H9 (cell line): ENCODE results near the gene ZSWIM4. TPM values are rescaled to one million over a fixed set of nuclear protein-coding genes. Genes with fewer than 3 reads are reported as not detected.

Experiments used
- DNase-seq: peaks from one replicate; pipeline ENCODE4 v3.0.0-alpha.2; 2017
- H2AFZ ChIP-seq: one replicate; pipeline ENCODE4 v1.6.1; 2013; ENCODE audit warnings: mild to moderate bottlenecking, low read length, control low read depth, moderate library complexity
- H2AK5ac ChIP-seq: 2 replicates; pipeline ENCODE4 v1.6.1; 2013; ENCODE audit warnings: low read length, control low read depth, mixed read lengths; ENCODE audit not compliant: insufficient read length
- H2BK120ac ChIP-seq: one replicate; pipeline ENCODE4 v1.6.1; 2013; ENCODE audit warnings: low read depth, mild to moderate bottlenecking, low read length, control low read depth, inconsistent platforms; ENCODE audit not compliant: poor library complexity, severe bottlenecking
- H2BK12ac ChIP-seq: 2 replicates; pipeline ENCODE4 v1.6.1; 2013; ENCODE audit warnings: low read length, control low read depth, mixed read lengths, low read depth; ENCODE audit not compliant: insufficient read length
- H2BK15ac ChIP-seq: 2 replicates; pipeline ENCODE4 v1.6.1; 2013; ENCODE audit warnings: low read depth, low read length, control low read depth
- H2BK20ac ChIP-seq: one replicate; pipeline ENCODE4 v1.6.1; 2013; ENCODE audit warnings: low read depth, mild to moderate bottlenecking, low read length, control low read depth, inconsistent platforms; ENCODE audit not compliant: poor library complexity, severe bottlenecking
- H2BK5ac ChIP-seq: 2 replicates; pipeline ENCODE4 v1.6.1; 2013; ENCODE audit warnings: low read length, control low read depth, mixed read lengths; ENCODE audit not compliant: insufficient read length
- H3K14ac ChIP-seq: 2 replicates; pipeline ENCODE4 v1.6.1; 2013; ENCODE audit warnings: low read length, control low read depth; ENCODE audit not compliant: insufficient read depth
- H3K18ac ChIP-seq: 2 replicates; pipeline ENCODE4 v1.6.1; 2013; ENCODE audit warnings: low read depth, mild to moderate bottlenecking, mixed read lengths, low read length, control low read depth; ENCODE audit not compliant: insufficient read length
- H3K23ac ChIP-seq: 2 replicates; pipeline ENCODE4 v1.6.1; 2013; ENCODE audit warnings: low read length, control low read depth, mixed read lengths, low read depth; ENCODE audit not compliant: insufficient read length
- H3K23me2 ChIP-seq: 2 replicates; pipeline ENCODE4 v1.6.1; 2013; ENCODE audit warnings: low read depth, mild to moderate bottlenecking, mixed read lengths, low read length, control low read depth; ENCODE audit not compliant: insufficient read length, poor library complexity, severe bottlenecking
- H3K27ac ChIP-seq: 2 replicates; pipeline ENCODE4 v1.5.1; 2013; ENCODE audit warnings: low read length, control low read depth, mixed read lengths, low read depth; ENCODE audit not compliant: insufficient read length
- H3K27me3 ChIP-seq: 2 replicates; pipeline ENCODE4 v1.6.1; 2013; ENCODE audit warnings: low read length, control low read depth, inconsistent platforms; ENCODE audit not compliant: insufficient read depth
- H3K4ac ChIP-seq: 2 replicates; pipeline ENCODE4 v1.6.1; 2013; ENCODE audit warnings: low read depth, mild to moderate bottlenecking, control low read depth, inconsistent platforms, low read length, moderate library complexity
- H3K4me1 ChIP-seq: 2 replicates; pipeline ENCODE4 v1.6.1; 2013; ENCODE audit warnings: low read length, control low read depth, inconsistent platforms; ENCODE audit not compliant: insufficient read depth
- H3K4me2 ChIP-seq: 2 replicates; pipeline ENCODE4 v1.6.1; 2013; ENCODE audit warnings: low read length, control low read depth, mixed read lengths; ENCODE audit not compliant: insufficient read length, insufficient read depth
- H3K56ac ChIP-seq: 2 replicates; pipeline ENCODE4 v1.6.1; 2013; ENCODE audit warnings: low read depth, mild to moderate bottlenecking, mixed read lengths, low read length, control low read depth; ENCODE audit not compliant: insufficient read length
- H3K79me1 ChIP-seq: 2 replicates; pipeline ENCODE4 v1.6.1; 2013; ENCODE audit warnings: low read depth, mild to moderate bottlenecking, moderate library complexity, low read length, control low read depth, inconsistent platforms; ENCODE audit not compliant: insufficient read depth, poor library complexity, severe bottlenecking
- H3K79me2 ChIP-seq: 2 replicates; pipeline ENCODE4 v1.6.1; 2013; ENCODE audit warnings: low read length, control low read depth, inconsistent platforms; ENCODE audit not compliant: insufficient read depth
- H3K9ac ChIP-seq: 2 replicates; pipeline ENCODE4 v1.6.1; 2013; ENCODE audit warnings: low read length, control low read depth, mixed read lengths; ENCODE audit not compliant: insufficient read length; ENCODE audit errors: extremely low read depth
- H3K9me3 ChIP-seq: one replicate; pipeline ENCODE4 v1.6.1; 2013; ENCODE audit warnings: low read depth, low read length, inconsistent platforms; ENCODE audit not compliant: control insufficient read depth
- H3T11ph ChIP-seq: one replicate; pipeline ENCODE4 v1.6.1; 2013; ENCODE audit warnings: mild to moderate bottlenecking, low read length, control low read depth, inconsistent platforms
- H4K20me1 ChIP-seq: one replicate; pipeline ENCODE4 v1.6.1; 2013; ENCODE audit not compliant: control insufficient read depth, insufficient read length, insufficient read depth
- H4K5ac ChIP-seq: 2 replicates; pipeline ENCODE4 v1.6.1; 2013; ENCODE audit warnings: low read depth, mild to moderate bottlenecking, mixed read lengths, low read length, control low read depth; ENCODE audit not compliant: insufficient read length
- H4K8ac ChIP-seq: replicated peaks from 2 replicates; pipeline ENCODE4 v1.6.1; 2013; ENCODE audit warnings: low read length, control low read depth, mixed read lengths, low read depth; ENCODE audit not compliant: insufficient read length
- H4K91ac ChIP-seq: 2 replicates; pipeline ENCODE4 v1.6.1; 2013; ENCODE audit warnings: low read depth, mild to moderate bottlenecking, moderate library complexity, mixed read lengths, low read length, control low read depth; ENCODE audit not compliant: insufficient read length
- H3K27ac Mint-ChIP-seq, 3 experiments: 2 replicates in 2 of 3; 3 replicates in 1 of 3; pipeline ENCODE4 v1.8.0; 2020 to 2021; ENCODE audit warnings: mixed read lengths in 3 of 3, mild to moderate bottlenecking in 1 of 3, moderate library complexity in 1 of 3
- H3K27me3 Mint-ChIP-seq: 2 replicates; pipeline ENCODE4 v1.8.0; 2021; ENCODE audit warnings: low read depth, mild to moderate bottlenecking, moderate library complexity, mixed read lengths
- H3K36me3 Mint-ChIP-seq, 3 experiments: 2 replicates in 2 of 3; 3 replicates in 1 of 3; pipeline ENCODE4 v1.8.0; 2020 to 2021; ENCODE audit warnings: low read depth in 3 of 3, mixed read lengths in 3 of 3; ENCODE audit not compliant: insufficient read depth in 1 of 3
- H3K4me1 Mint-ChIP-seq, 2 experiments: 2 replicates each; pipeline ENCODE4 v1.8.0; 2020; ENCODE audit warnings: mixed read lengths in 2 of 2
- H3K4me3 Mint-ChIP-seq, 2 experiments: 2 replicates in 1 of 2; 3 replicates in 1 of 2; pipeline ENCODE4 v1.8.0; 2020 to 2021; ENCODE audit warnings: mild to moderate bottlenecking in 2 of 2, mixed read lengths in 2 of 2, moderate library complexity in 1 of 2
- H3K9me3 Mint-ChIP-seq, 2 experiments: 2 replicates in 1 of 2; 3 replicates in 1 of 2; pipeline ENCODE4 v1.8.0; 2020; ENCODE audit warnings: mild to moderate bottlenecking in 2 of 2, mixed read lengths in 2 of 2, moderate library complexity in 1 of 2
- CTCF ChIP-seq: fragments of 200-600 bp; sonication (generic); conservative IDR thresholded peaks from 3 replicates; pipeline ENCODE4 v1.8.0; 2021; ENCODE audit warnings: antibody characterized with exemption, mild to moderate bottlenecking
- WGBS: extraction: QIAGEN DNeasy Blood & Tissue Kit; methylation state at CpG from one replicate; pipeline ENCODE4 v1.1.7; 2013; ENCODE audit warnings: missing lambda C conversion rate, low lambda C conversion rate, mixed read lengths; ENCODE audit not compliant: insufficient read length; ENCODE audit errors: extremely low coverage; 5-methylcytosine and 5-hydroxymethylcytosine counted together
- total RNA-seq: library from RNA; stranded (reverse); gene quantifications from 2 replicates; pipeline ENCODE4 v1.2.1, GENCODE V29; 2021

Gene ZSWIM4
- total RNA-seq, 1 experiment from 2014 or later, result 50.7 TPM

- no peak overlapping the region for H3K27ac ChIP-seq
- peaks cover 4% of the 10 kb centered on the region for H3K23me2 ChIP-seq
- H3K79me1 ChIP-seq, result no peaks in the 10 kb centered on the region
- no peak overlapping the region for H3K9ac ChIP-seq
- no peaks in the 10 kb centered on the region for H3K9me3 ChIP-seq
- no CpG with 5 or more reads among the region's 19 CpGs for WGBS
- H3T11ph ChIP-seq, result no peak overlapping the region
- H3K79me2 ChIP-seq, result no peaks in the 10 kb centered on the region
- no peaks in the 10 kb centered on the region for H4K20me1 ChIP-seq
- no peak overlapping the region for H2AFZ ChIP-seq
- no peak overlapping the region for H2AK5ac ChIP-seq
- H3K56ac ChIP-seq, result no peak overlapping the region
- H2BK15ac ChIP-seq, result no peak overlapping the region
- H3K4me3 Mint-ChIP-seq, result no peak overlapping the region
- H4K8ac ChIP-seq, result no peak overlapping the region
- H4K91ac ChIP-seq, result no peak overlapping the region
- no peaks in the 10 kb centered on the region for H3K9me3 Mint-ChIP-seq
- no peak overlapping the region for H3K14ac ChIP-seq
- H2BK5ac ChIP-seq, result no peak overlapping the region
- H3K36me3 Mint-ChIP-seq, result peaks cover 5 to 15% (median 6%) of the 10 kb centered on the region in 3 experiments; a peak in 6 of 7 replicates
- H3K4me2 ChIP-seq, result no peak overlapping the region
- no peak for TF ChIP-seq CTCF
- H2BK20ac ChIP-seq, result no peak overlapping the region
- H2BK12ac ChIP-seq, result no peak overlapping the region
- no peak overlapping the region for H3K18ac ChIP-seq
- H3K4me1 ChIP-seq, result no peaks in the 10 kb centered on the region; the same call in 1 of the 2 replicates
- H2BK120ac ChIP-seq, result no peak overlapping the region
- H3K4ac ChIP-seq, result no peak overlapping the region
- H3K27me3 ChIP-seq, result no peaks in the 10 kb centered on the region
- no peaks in the 10 kb centered on the region; the same call in 1 of the 2 replicates for H3K27me3 Mint-ChIP-seq
- no peak overlapping the region for H3K23ac ChIP-seq
- peaks cover 6 to 8% of the 10 kb centered on the region in 2 experiments for H3K4me1 Mint-ChIP-seq
- no peak overlapping the region for H3K27ac Mint-ChIP-seq
- DNase-seq, result no peak
- H4K5ac ChIP-seq, result no peak overlapping the region
Observed at GRCh38 chr19:13768510-13768909, 26.7 kb upstream of the ZSWIM4 start.
